ENCODE data around the gene MMP2.

Gene MMP2

GRCh38 chr16:55491691-55492090, 12.7 kb downstream of the MMP2 start:
- in situ Hi-C loops (cut with MboI; ENCODE audit: low sequenced_read_pairs), result no loop called here

GRCh38 chr16:55492756-55493380, 13.9 kb downstream of the MMP2 start:
- in situ Hi-C loops (cut with MboI; ENCODE audit: low sequenced_read_pairs), result no loop called here

GRCh38 chr16:55494994-55495421, 16.0 kb downstream of the MMP2 start:
- in situ Hi-C loops (cut with MboI; ENCODE audit: low sequenced_read_pairs), result no loop called here

GRCh38 chr16:55495616-55496289, 16.8 kb downstream of the MMP2 start:
- in situ Hi-C loops (cut with MboI; ENCODE audit: low sequenced_read_pairs), result no loop called here

- in situ Hi-C loops (cut with MboI; ENCODE audit: low sequenced_read_pairs), result no loop called here
Observed at GRCh38 chr16:55496509-55497145, 17.6 kb downstream of the MMP2 start.

GRCh38 chr16:55497558-55497957, 18.6 kb downstream of the MMP2 start:
- in situ Hi-C loops (cut with MboI; ENCODE audit: low sequenced_read_pairs), result no loop called here

GRCh38 chr16:55498101-55498500, 19.1 kb downstream of the MMP2 start:
- in situ Hi-C loops (cut with MboI; ENCODE audit: low sequenced_read_pairs), result no loop called here

GRCh38 chr16:55499281-55499680, 20.3 kb downstream of the MMP2 start:
- in situ Hi-C loops (cut with MboI; ENCODE audit: low sequenced_read_pairs), result no loop called here

GRCh38 chr16:55499951-55500529, 21.0 kb downstream of the MMP2 start:
- in situ Hi-C loops (cut with MboI; ENCODE audit: low sequenced_read_pairs), result no loop called here

- in situ Hi-C loops (cut with MboI; ENCODE audit: low sequenced_read_pairs), result no loop called here
Observed at GRCh38 chr16:55500530-55501011, 21.6 kb downstream of the MMP2 start.

GRCh38 chr16:55501549-55502322, 22.7 kb downstream of the MMP2 start:
- in situ Hi-C loops (cut with MboI; ENCODE audit: low sequenced_read_pairs), result no loop called here

- in situ Hi-C loops (cut with MboI; ENCODE audit: low sequenced_read_pairs), result no loop called here
Observed at GRCh38 chr16:55502801-55503366, 23.9 kb downstream of the MMP2 start.

GRCh38 chr16:55503726-55504550, 24.9 kb downstream of the MMP2 start:
- in situ Hi-C loops (cut with MboI; ENCODE audit: low sequenced_read_pairs), result no loop called here

GRCh38 chr16:55505333-55506015, 26.5 kb downstream of the MMP2 start:
- in situ Hi-C loops (cut with MboI; ENCODE audit: low sequenced_read_pairs), result no loop called here

- in situ Hi-C loops (cut with MboI; ENCODE audit: low sequenced_read_pairs), result no loop called here
Observed at GRCh38 chr16:55506083-55506482, 27.1 kb downstream of the MMP2 start.

GRCh38 chr16:55506708-55507107, 27.7 kb downstream of the MMP2 start:
- in situ Hi-C loops (cut with MboI; ENCODE audit: low sequenced_read_pairs), result no loop called here

GRCh38 chr16:55508271-55508921, 29.4 kb downstream of the MMP2 start:
- in situ Hi-C loops (cut with MboI; ENCODE audit: low sequenced_read_pairs), result no loop called here

All from HL-60/S4 (cell line).